SH-SY5Y (cell line): ENCODE data around the gene ADPRHL1.

ENCODE experiments used
- GATA2 ChIP-seq: IDR thresholded peaks from 2 replicates; pipeline ENCODE4 v1.6.1; 2011; ENCODE audit warnings: mild to moderate bottlenecking, low read depth, low read length
- GATA3 ChIP-seq: IDR thresholded peaks from 2 replicates; pipeline ENCODE4 v1.6.1; 2011; ENCODE audit warnings: low read depth, mild to moderate bottlenecking, low read length, moderate library complexity

The ADPRHL1 gene

GRCh38 chr13:113469582-113469981, 16.3 kb upstream of the ADPRHL1 start:
- TF ChIP-seq GATA3 (no peak), GATA2 (no peak)

- TF ChIP-seq GATA3: no peak
- TF ChIP-seq GATA2: no peak
Measured at GRCh38 chr13:113468472-113469201, 15.3 kb upstream of the ADPRHL1 start.

GRCh38 chr13:113468029-113468428, 14.7 kb upstream of the ADPRHL1 start:
- TF ChIP-seq GATA3 (no peak), GATA2 (no peak)

- TF ChIP-seq GATA2 (no peak), GATA3 (no peak)
Measured at GRCh38 chr13:113466383-113466782, 13.1 kb upstream of the ADPRHL1 start.

GRCh38 chr13:113465300-113465699, 12.0 kb upstream of the ADPRHL1 start:
- TF ChIP-seq GATA2: no peak

GRCh38 chr13:113464476-113464875, 11.2 kb upstream of the ADPRHL1 start:
- TF ChIP-seq GATA2 (no peak), GATA3 (no peak)

- TF ChIP-seq GATA3: no peak
- TF ChIP-seq GATA2: no peak
Measured at GRCh38 chr13:113461022-113461751, 7.9 kb upstream of the ADPRHL1 start.

- TF ChIP-seq GATA3: no peak
- TF ChIP-seq GATA2: no peak
Measured at GRCh38 chr13:113460599-113460998, 7.3 kb upstream of the ADPRHL1 start.

GRCh38 chr13:113460064-113460555, 6.8 kb upstream of the ADPRHL1 start:
- TF ChIP-seq GATA2: no peak
- TF ChIP-seq GATA3: no peak

- no peak for TF ChIP-seq GATA3
- no peak for TF ChIP-seq GATA2
Measured at GRCh38 chr13:113458253-113459065, 5.2 kb upstream of the ADPRHL1 start.

GRCh38 chr13:113457510-113457909, 4.2 kb upstream of the ADPRHL1 start:
- TF ChIP-seq GATA3 (no peak), GATA2 (no peak)

GRCh38 chr13:113456116-113456702, 2.9 kb upstream of the ADPRHL1 start:
- no peak for TF ChIP-seq GATA3
- no peak for TF ChIP-seq GATA2

- no peak for TF ChIP-seq GATA3
- no peak for TF ChIP-seq GATA2
Measured at GRCh38 chr13:113455384-113455783, 2.1 kb upstream of the ADPRHL1 start.

- no peak for TF ChIP-seq GATA2
- no peak for TF ChIP-seq GATA3
Measured at GRCh38 chr13:113454936-113455335, 1.6 kb upstream of the ADPRHL1 start.
